HepG2 (cell line): ENCODE results near the gene MYCBP2. TPM values are rescaled to one million over a fixed set of nuclear protein-coding genes. Genes with fewer than 3 reads are reported as not detected.

ENCODE experiments used
- ATAC-seq: fragments of 200-7000 bp; cut with Tn5 transposase; 3 replicates; pipeline ENCODE4 v1.9.1; 2020; ENCODE audit warnings: mild to moderate bottlenecking, moderate library complexity
- BruUV-seq: library from RNA; stranded (reverse); fragments of 400-500 nt; replicated peaks from 2 replicates; lab custom pipeline; 2021; lab: Mats Ljungman, UMichigan
- CTCF ChIA-PET: fragments of 300-600 bp; formaldehyde crosslinking; extraction: SDS; loops from one replicate; lab custom pipeline; 2021; ENCODE audit warnings: low total read pairs, inconsistent platforms, low intra/inter-chr PET ratio; lab: Yijun Ruan, JAX
- POLR2A ChIA-PET: fragments of 350-600 bp; sonication (Branson Sonifier 250); formaldehyde crosslinking; loops from one replicate; lab custom pipeline; 2020; ENCODE audit warnings: antibody characterized with exemption, inconsistent platforms; lab: Yijun Ruan, JAX
- DNase-seq: peaks from one replicate; pipeline ENCODE4 v3.0.0-alpha.2; 2015; ENCODE audit warnings: low spot score
- FAIRE-seq: peaks from 3 replicates; lab custom pipeline; 2011; peaks lifted over from hg19 to GRCh38; lab: Jason Lieb, UNC
- H2AFZ ChIP-seq: one replicate; pipeline ENCODE4 v1.6.1; 2011; ENCODE audit warnings: low read length, inconsistent platforms
- H3K27ac ChIP-seq: fragments of 300-600 bp; 3 replicates; pipeline ENCODE4 v1.8.0; 2011; ENCODE audit warnings: mixed run types, mild to moderate bottlenecking, mixed read lengths, low read length, inconsistent platforms; ENCODE audit not compliant: insufficient read depth; ENCODE audit errors: extremely low read length
- H3K27me3 ChIP-seq, 2 experiments: fragments of 200-600 bp in 1 of 2; 2 replicates in 1 of 2; 3 replicates in 1 of 2; pipeline versions ENCODE4 v1.6.0 to v1.8.0; 2011; ENCODE audit warnings: low read length in 2 of 2, mild to moderate bottlenecking in 2 of 2, moderate library complexity in 2 of 2, inconsistent platforms in 1 of 2; ENCODE audit not compliant: insufficient read depth in 2 of 2, control insufficient read depth in 1 of 2
- H3K36me3 ChIP-seq, 2 experiments: fragments of 200-600 bp in 1 of 2; replicated peaks in 1 of 2; 2 replicates in 1 of 2; 3 replicates in 1 of 2; pipeline versions ENCODE4 v1.5.1 to v1.8.0; 2011; ENCODE audit warnings: low read length in 2 of 2, inconsistent platforms in 1 of 2; ENCODE audit not compliant: insufficient read depth in 2 of 2, control insufficient read depth in 1 of 2
- H3K4me1 ChIP-seq: 2 replicates; pipeline ENCODE4 v1.5.1; 2012; ENCODE audit warnings: low read length, inconsistent platforms; ENCODE audit not compliant: insufficient read depth
- H3K4me2 ChIP-seq: 2 replicates; pipeline ENCODE4 v1.6.0; 2011; ENCODE audit warnings: low read depth, low read length, inconsistent platforms
- H3K4me3 ChIP-seq, 3 experiments: fragments of 200-600 bp in 1 of 3; sonication (generic), shearing (Covaris generic) in 1 of 3; replicated peaks in 1 of 3; 2 replicates each; pipeline ENCODE4 v1.5.1; 2011 to 2016; ENCODE audit warnings: low read length in 3 of 3, inconsistent platforms in 2 of 3, low read depth in 2 of 3, mild to moderate bottlenecking in 2 of 3, control low read depth in 1 of 3, mixed read lengths in 1 of 3; ENCODE audit not compliant: insufficient read depth in 1 of 3
- H3K79me2 ChIP-seq: one replicate; pipeline ENCODE4 v1.6.1; 2011; ENCODE audit warnings: low read length, inconsistent platforms; ENCODE audit not compliant: insufficient read depth
- H3K9ac ChIP-seq: 2 replicates; pipeline ENCODE4 v1.6.0; 2011; ENCODE audit warnings: mild to moderate bottlenecking, low read depth, low read length, inconsistent platforms; ENCODE audit not compliant: insufficient read depth
- H3K9me3 ChIP-seq: 2 replicates; pipeline ENCODE4 v1.5.1; 2012; ENCODE audit warnings: mild to moderate bottlenecking, low read length
- H4K20me1 ChIP-seq: 2 replicates; pipeline ENCODE4 v1.6.0; 2011; ENCODE audit warnings: inconsistent platforms, mild to moderate bottlenecking, low read length, moderate library complexity; ENCODE audit not compliant: insufficient read depth
- E2F1 ChIP-seq: sonication (generic); formaldehyde crosslinking; IDR thresholded peaks from 2 replicates; pipeline ENCODE4 v1.5.0; 2020; ENCODE audit warnings: missing genetic modification reagents
- ELF4 ChIP-seq: sonication (generic); formaldehyde crosslinking; IDR thresholded peaks from 2 replicates; pipeline ENCODE4 v1.5.0; 2020; ENCODE audit warnings: missing genetic modification reagents, mild to moderate bottlenecking, moderate library complexity, borderline replicate concordance
- HNRNPH1 ChIP-seq: fragments of 200-400 bp; formaldehyde crosslinking; optimal IDR thresholded peaks from 2 replicates; pipeline ENCODE3; 2017; ENCODE audit warnings: mild to moderate bottlenecking, low read depth, low read length
- HNRNPUL1 ChIP-seq: fragments of 200-400 bp; formaldehyde crosslinking; IDR thresholded peaks from 2 replicates; pipeline ENCODE4 v1.6.1; 2017; ENCODE audit warnings: low read depth, mild to moderate bottlenecking, low read length, moderate library complexity
- KLF13 ChIP-seq: sonication (generic); formaldehyde crosslinking; IDR thresholded peaks from 2 replicates; pipeline ENCODE4 v1.4.0; 2020; ENCODE audit warnings: mild to moderate bottlenecking, missing genetic modification reagents
- MAF1 ChIP-seq: sonication (generic); formaldehyde crosslinking; IDR thresholded peaks from 2 replicates; pipeline ENCODE4 v1.5.0; 2020; ENCODE audit warnings: missing genetic modification reagents, borderline replicate concordance
- MBNL3 ChIP-seq: fragments of 250-450 bp; sonication (Bioruptor Pico); conservative IDR thresholded peaks from 2 replicates; pipeline ENCODE4 v1.8.0; 2022; ENCODE audit warnings: mild to moderate bottlenecking, inconsistent platforms
- MYNN ChIP-seq: sonication (generic); formaldehyde crosslinking; IDR thresholded peaks from 2 replicates; pipeline ENCODE4 v1.4.0; 2020; ENCODE audit warnings: mild to moderate bottlenecking, low read depth, missing genetic modification reagents
- PPARG ChIP-seq: conservative IDR thresholded peaks from 2 replicates; pipeline ENCODE4 v1.6.1; 2016; ENCODE audit warnings: missing biosample characterization, missing genetic modification reagents
- SP2 ChIP-seq: sonication (generic); formaldehyde crosslinking; IDR thresholded peaks from 2 replicates; pipeline ENCODE4 v1.5.1; 2020; ENCODE audit warnings: mild to moderate bottlenecking, missing genetic modification reagents
- ZFP36L1 ChIP-seq: sonication (generic); formaldehyde crosslinking; IDR thresholded peaks from 2 replicates; pipeline ENCODE4 v1.8.0; 2022; ENCODE audit warnings: mild to moderate bottlenecking, missing genetic modification reagents, moderate library complexity
- ZNF160 ChIP-seq: sonication (generic); formaldehyde crosslinking; IDR thresholded peaks from 2 replicates; pipeline ENCODE4 v1.8.0; 2022; ENCODE audit warnings: mild to moderate bottlenecking, inconsistent platforms, missing genetic modification reagents
- ZNF335 ChIP-seq: sonication (generic); formaldehyde crosslinking; IDR thresholded peaks from 2 replicates; pipeline ENCODE4 v1.4.0; 2020; ENCODE audit warnings: missing genetic modification reagents
- ZNF441 ChIP-seq: sonication (generic); formaldehyde crosslinking; IDR thresholded peaks from 2 replicates; pipeline ENCODE4 v1.7.0; 2021; ENCODE audit warnings: missing genetic modification reagents, borderline replicate concordance
- ZNF510 ChIP-seq: sonication (generic); formaldehyde crosslinking; IDR thresholded peaks from 2 replicates; pipeline ENCODE4 v1.4.0; 2020; ENCODE audit warnings: low read depth, mild to moderate bottlenecking, missing genetic modification reagents
- ZNF607 ChIP-seq: sonication (generic); formaldehyde crosslinking; IDR thresholded peaks from 2 replicates; pipeline ENCODE4 v1.5.1; 2020; ENCODE audit warnings: missing genetic modification reagents, mild to moderate bottlenecking, borderline replicate concordance
- ZNF660 ChIP-seq: sonication (generic); formaldehyde crosslinking; IDR thresholded peaks from 2 replicates; pipeline ENCODE4 v1.5.1; 2020; ENCODE audit warnings: mild to moderate bottlenecking, low read depth, missing genetic modification reagents, borderline replicate concordance
- ZSCAN22 ChIP-seq: sonication (generic); formaldehyde crosslinking; IDR thresholded peaks from 2 replicates; pipeline ENCODE4 v1.4.0; 2020; ENCODE audit warnings: mild to moderate bottlenecking, missing genetic modification reagents
- ZSCAN31 ChIP-seq: sonication (generic); formaldehyde crosslinking; IDR thresholded peaks from 2 replicates; pipeline ENCODE4 v1.5.0; 2020; ENCODE audit warnings: low read depth, mild to moderate bottlenecking, missing genetic modification reagents
- WGBS: methylation state at CpG from one replicate; pipeline ENCODE4 v1.1.6; 2017; ENCODE audit warnings: low lambda C conversion rate; 5-methylcytosine and 5-hydroxymethylcytosine counted together
- in situ Hi-C: cut with HindIII; loops from 2 replicates; pipeline ENCODE4 v1.10.0; 2017; ENCODE audit warnings: low pct_unique_long_range_greater_than_20kb; ENCODE audit not compliant: extremely low pct_ligation_motif_present
- intact Hi-C: fragments of 100-400 bp; cut with micrococcal nuclease; formaldehyde crosslinking; loops from one replicate; pipeline ENCODE4 v1.10.0; 2022; ENCODE audit not compliant: unreplicated experiment
- polyA plus RNA-seq, 8 experiments: library from polyadenylated mRNA; depleted of rRNA in 3 of 8; stranded (reverse) in 7 of 8; unstranded in 1 of 8; fragments of >200 nt; fragmentation: Illumina TruSeq in 4 of 8; extraction: Trizol in 4 of 8; gene quantifications; 2 replicates each; pipeline versions ENCODE4 v1.2.1 to v1.2.3, GENCODE V29; 2011 to 2016; ENCODE audit warnings: low read depth in 4 of 8, missing spikeins in 1 of 8, mixed read lengths in 1 of 8; ENCODE audit not compliant: insufficient read depth in 1 of 8
- total RNA-seq, 5 experiments: library from RNA; depleted of rRNA; stranded (reverse); fragments of >200 nt; fragmentation: Illumina TruSeq; extraction: Trizol; gene quantifications; 2 replicates each; pipeline ENCODE4 v1.2.3, GENCODE V29; 2016; ENCODE audit warnings: low read depth in 1 of 5

The MYCBP2 gene
- total and polyA plus RNA-seq, 2 of the 13 experiments (the other 11 are each of a cell fraction or from before 2014, with no cell fraction given), result 16.3 to 35.3 TPM

GRCh38 chr13:77065461-77066147 is 261.3 kb downstream of the MYCBP2 start:
- BruUV-seq, result no TSS peak
- Histone ChIP-seq H3K79me2 (no peaks in the 10 kb centered on the region), H3K4me3 (no peak overlapping the region), H3K4me2 (no peak overlapping the region), H3K36me3 (peaks cover 1 to 37% of the 10 kb centered on the region in 2 experiments; a peak in 4 of 5 replicates), H3K27me3 (no peaks in the 10 kb centered on the region; a peak in 1 of 5 replicates), H3K9ac (no peak overlapping the region), H3K4me1 (peaks cover 13% of the 10 kb centered on the region), H3K27ac (no peak overlapping the region), H3K9me3 (no peaks in the 10 kb centered on the region), H4K20me1 (no peaks in the 10 kb centered on the region), H2AFZ (no peak overlapping the region)
- ChIA-PET POLR2A (no interaction called here), CTCF (no interaction called here)
- no peak for FAIRE-seq
- WGBS, result 98% methylated on average over 5 of the region's 5 CpGs
- no peak for ATAC-seq
- DNase-seq, result no peak
- TF ChIP-seq MYNN (CRISPR knock-in tag) (no peak), PPARG (CRISPR knock-in tag) (no peak), ZSCAN31 (no peak), ZFP36L1 (CRISPR knock-in tag) (no peak), ZSCAN22 (CRISPR knock-in tag) (no peak), ZNF160 (CRISPR knock-in tag) (no peak), ELF4 (CRISPR knock-in tag) (no peak), ZNF660 (no peak), ZNF607 (no peak), KLF13 (no peak), MBNL3 (no peak), E2F1 (CRISPR knock-in tag) (no peak), ZNF441 (CRISPR knock-in tag) (no peak), ZNF510 (CRISPR knock-in tag) (no peak), SP2 (no peak), HNRNPUL1 (no peak), HNRNPH1 (no peak), ZNF335 (CRISPR knock-in tag) (no peak), MAF1 (CRISPR knock-in tag) (no peak)
- intact Hi-C loops, result no loop called here
- in situ Hi-C loops, result no loop called here
